Measurements from ENCODE around the gene TRIM44.

TRIM44 gene

GRCh38 chr11:35779409-35779808 is 116.8 kb downstream of the TRIM44 start:
- H3K4me3 ChIP-seq (ENCODE audit: low read depth, low read length): no peak overlapping the region
- no peak for DNase-seq (ENCODE audit: low read depth)

GRCh38 chr11:35780951-35781860 is 118.6 kb downstream of the TRIM44 start:
- H3K4me3 ChIP-seq (ENCODE audit: low read depth, low read length): no peak overlapping the region
- no peak for DNase-seq (ENCODE audit: low read depth)

- H3K4me3 ChIP-seq (ENCODE audit: low read depth, low read length): no peak overlapping the region
- no peak for DNase-seq (ENCODE audit: low read depth)
Observed at GRCh38 chr11:35781861-35782470, 119.4 kb downstream of the TRIM44 start.

GRCh38 chr11:35783809-35784208 is 121.2 kb downstream of the TRIM44 start:
- no peak for DNase-seq (ENCODE audit: low read depth)
- H3K4me3 ChIP-seq (ENCODE audit: low read depth, low read length): no peak overlapping the region

GRCh38 chr11:35784699-35785098 is 122.1 kb downstream of the TRIM44 start:
- DNase-seq (ENCODE audit: low read depth): no peak
- no peak overlapping the region for H3K4me3 ChIP-seq (ENCODE audit: low read depth, low read length)

GRCh38 chr11:35785287-35786167 is 123.0 kb downstream of the TRIM44 start:
- DNase-seq (ENCODE audit: low read depth): no peak
- H3K4me3 ChIP-seq (ENCODE audit: low read depth, low read length): no peak overlapping the region

GRCh38 chr11:35786188-35786587 is 123.6 kb downstream of the TRIM44 start:
- DNase-seq (ENCODE audit: low read depth): no peak
- no peak overlapping the region for H3K4me3 ChIP-seq (ENCODE audit: low read depth, low read length)

- DNase-seq (ENCODE audit: low read depth): no peak
Observed at GRCh38 chr11:35787013-35787504, 124.5 kb downstream of the TRIM44 start.

GRCh38 chr11:35787626-35788025 is 125.1 kb downstream of the TRIM44 start:
- DNase-seq (ENCODE audit: low read depth): no peak
- no peak overlapping the region for H3K4me3 ChIP-seq (ENCODE audit: low read depth, low read length)

More at GRCh38 chr11:35787013-35787504, 124.5 kb downstream of the TRIM44 start:
- H3K4me3 ChIP-seq (ENCODE audit: low read depth, low read length): no peak overlapping the region

GRCh38 chr11:35791088-35791958 is 128.7 kb downstream of the TRIM44 start:
- no peak overlapping the region for H3K4me3 ChIP-seq (ENCODE audit: low read depth, low read length)
- no peak for DNase-seq (ENCODE audit: low read depth)

GRCh38 chr11:35792148-35792845 is 129.7 kb downstream of the TRIM44 start:
- no peak for DNase-seq (ENCODE audit: low read depth)
- H3K4me3 ChIP-seq (ENCODE audit: low read depth, low read length): no peak overlapping the region

- no peak overlapping the region for H3K4me3 ChIP-seq (ENCODE audit: low read depth, low read length)
- no peak for DNase-seq (ENCODE audit: low read depth)
Observed at GRCh38 chr11:35792846-35793192, 130.2 kb downstream of the TRIM44 start.

- H3K4me3 ChIP-seq (ENCODE audit: low read depth, low read length): no peak overlapping the region
- DNase-seq (ENCODE audit: low read depth): no peak
Observed at GRCh38 chr11:35794333-35794732, 131.8 kb downstream of the TRIM44 start.

- no peak overlapping the region for H3K4me3 ChIP-seq (ENCODE audit: low read depth, low read length)
- DNase-seq (ENCODE audit: low read depth): peak; percentile 58
Observed at GRCh38 chr11:35794850-35795249, 132.3 kb downstream of the TRIM44 start.

GRCh38 chr11:35796562-35796961 is 134.0 kb downstream of the TRIM44 start:
- H3K4me3 ChIP-seq (ENCODE audit: low read depth, low read length): no peak overlapping the region
- DNase-seq (ENCODE audit: low read depth): no peak

- no peak overlapping the region for H3K4me3 ChIP-seq (ENCODE audit: low read depth, low read length)
- DNase-seq (ENCODE audit: low read depth): no peak
Observed at GRCh38 chr11:35798423-35798822, 135.8 kb downstream of the TRIM44 start.

GRCh38 chr11:35798983-35799382 is 136.4 kb downstream of the TRIM44 start:
- DNase-seq (ENCODE audit: low read depth): no peak
- no peak overlapping the region for H3K4me3 ChIP-seq (ENCODE audit: low read depth, low read length)

GRCh38 chr11:35799655-35800054 is 137.1 kb downstream of the TRIM44 start:
- H3K4me3 ChIP-seq (ENCODE audit: low read depth, low read length): no peak overlapping the region
- no peak for DNase-seq (ENCODE audit: low read depth)

Measured in skeletal muscle cell (primary cell).